Hypothalamus (tissue), 51 donors: ENCODE results near the gene TYSND1.
"Not testable (repeated sequence)": the region's sequence is repeated elsewhere in the genome, so short reads cannot be mapped to it uniquely, and the experiment has no call there.

Experiments used
- DNase-seq, 51 donors: peaks; one replicate each; lab custom pipeline; 2025; lab: John Stamatoyannopoulos, UW

The TYSND1 gene

DNA sequence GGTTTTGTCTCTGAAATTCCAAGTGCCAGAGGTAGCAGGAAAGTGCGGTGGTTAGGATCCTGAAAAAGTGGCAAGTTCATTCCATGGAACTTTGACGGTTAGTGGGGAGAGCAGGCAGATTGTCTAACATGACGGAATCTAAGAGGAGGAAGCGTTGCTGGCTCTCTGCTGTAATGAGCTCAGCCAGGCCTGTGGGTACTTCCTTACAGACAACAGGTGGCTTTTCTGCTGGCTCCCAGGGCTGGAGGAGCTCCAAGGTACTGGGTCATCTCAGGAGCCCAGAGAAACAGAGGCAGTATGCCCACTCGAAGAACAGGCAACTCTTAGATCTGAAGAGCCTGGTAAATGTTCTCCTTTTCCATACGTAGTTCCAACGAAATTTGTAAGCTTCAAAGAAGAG is 10.8 kb downstream of the TYSND1 start:
- DNase-seq, result no peak

DNA sequence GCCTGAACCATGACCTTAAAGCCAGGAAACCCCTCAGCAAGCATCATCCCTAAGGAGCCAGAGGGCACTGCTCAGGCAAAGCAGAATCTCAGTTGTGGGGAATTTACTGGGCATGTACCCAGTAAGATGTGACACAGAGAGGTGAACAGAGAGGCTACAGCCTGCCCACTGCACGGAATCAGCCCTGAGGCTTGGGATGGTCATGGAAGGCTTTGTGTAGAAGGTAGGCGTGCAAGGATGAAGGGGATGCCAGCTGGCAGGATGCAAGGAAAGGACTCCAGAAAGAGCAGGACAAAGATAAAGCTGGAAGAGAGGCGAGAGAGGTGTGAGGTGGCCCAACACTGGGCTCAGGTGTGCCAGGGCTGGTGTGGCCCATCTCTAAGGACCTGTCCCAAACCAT is 11.5 kb downstream of the TYSND1 start:
- DNase-seq, result no peak

DNA sequence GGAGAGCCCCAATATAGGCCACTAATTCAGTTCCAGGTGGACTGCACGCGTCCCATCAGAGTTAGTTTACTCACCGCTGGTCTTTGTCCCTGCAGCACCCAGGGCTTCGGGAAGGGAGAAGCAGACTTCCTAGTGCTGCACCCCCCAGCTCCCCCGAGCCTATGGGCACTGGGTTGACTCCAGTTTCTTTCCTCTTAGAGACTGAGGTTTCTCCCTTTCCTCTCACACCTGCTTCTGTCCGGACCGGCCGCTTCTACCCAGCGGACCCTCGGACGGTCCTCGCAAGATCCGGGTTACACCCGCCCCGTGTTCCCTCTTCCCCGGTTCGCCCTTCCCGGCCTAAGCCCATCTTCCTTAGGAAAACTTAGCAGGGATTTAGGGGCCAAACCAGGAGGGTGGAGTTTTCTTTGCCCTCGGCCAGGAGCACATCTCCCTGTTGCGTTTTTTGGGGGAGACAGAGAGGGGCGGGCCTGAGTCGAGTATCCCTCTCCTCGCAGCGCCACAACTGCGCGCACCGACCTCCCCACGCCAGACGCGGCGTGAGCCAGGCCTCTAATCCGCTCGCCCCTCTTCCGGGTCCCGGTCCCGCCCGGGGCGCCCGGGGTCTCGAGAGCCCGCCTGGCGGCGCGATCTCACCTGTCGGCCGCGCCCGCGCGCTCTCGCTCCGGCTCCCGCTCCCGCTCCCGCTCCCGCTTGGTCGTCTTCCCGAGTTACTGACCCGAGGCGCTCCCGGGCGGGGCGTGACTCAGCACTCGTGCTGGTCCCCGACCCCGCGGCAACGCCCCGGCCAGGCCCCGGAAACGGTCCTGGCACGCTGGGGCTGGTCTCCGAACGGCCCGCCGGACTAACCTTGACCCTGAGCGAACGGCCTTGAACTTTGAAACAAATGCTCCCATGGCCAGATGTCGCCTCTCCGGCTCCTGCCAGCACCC is 14.1 kb downstream of the TYSND1 start, which contains the start of gene AIFM2:
Gene AIFM2 (minus strand): TSS at position 728 of the 932 bp plus-strand sequence. CDS start 8,741 bp downstream, outside the sequence.
- DNase-seq, result peak in 23 of 51 donors; percentile 9 to 52 (median 26)

DNA sequence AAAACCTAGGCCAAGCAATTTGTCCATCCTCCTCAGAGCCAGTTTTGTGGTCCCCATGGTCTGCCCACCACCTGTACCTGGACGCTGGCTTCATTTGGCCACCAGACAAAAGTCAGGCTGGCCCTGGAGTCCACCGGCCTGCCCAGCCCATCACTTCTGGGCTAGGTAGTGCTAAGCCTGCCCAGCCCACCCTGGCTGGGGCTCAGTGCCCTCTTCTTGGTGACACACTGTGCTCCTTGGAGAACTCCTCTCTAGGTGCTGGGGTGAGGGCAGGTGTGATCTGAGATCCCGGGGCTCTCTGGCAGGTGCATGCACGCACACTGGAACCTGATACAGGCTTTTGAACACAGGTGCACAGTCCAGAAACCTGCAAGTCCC is 15.0 kb downstream of the TYSND1 start:
- DNase-seq, result no peak

DNA sequence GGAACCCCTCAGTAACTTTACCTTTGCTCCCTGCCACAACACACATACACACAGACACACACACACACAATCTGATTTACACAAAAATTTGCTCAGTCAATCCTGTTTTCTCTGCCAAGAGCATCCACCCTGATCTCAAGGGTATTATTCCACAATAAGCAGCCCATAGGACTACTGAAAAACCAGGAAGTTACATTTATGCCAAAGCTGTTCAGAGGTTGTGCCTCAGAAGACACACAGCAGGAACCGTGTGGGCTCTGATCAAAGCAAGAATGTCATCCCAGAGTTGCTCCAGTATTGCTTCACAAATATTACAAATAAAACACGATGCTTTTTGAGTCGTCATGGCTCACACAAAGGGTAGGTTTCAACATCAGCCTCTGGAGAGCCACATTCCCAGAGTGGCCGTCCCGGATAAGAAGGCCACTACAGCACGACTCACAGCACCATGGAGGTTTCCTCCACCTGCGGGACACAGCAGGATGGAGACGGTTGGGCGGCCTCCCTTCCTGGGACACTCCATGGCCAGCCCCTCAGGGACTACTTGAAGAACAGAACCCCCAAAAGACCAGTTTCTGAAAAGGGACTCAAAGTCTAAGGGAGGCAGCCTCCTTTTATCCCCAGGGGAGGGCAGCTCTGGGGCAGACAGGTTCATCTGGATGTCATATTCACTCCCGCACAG is 15.5 kb downstream of the TYSND1 start:
- DNase-seq, result no peak

DNA sequence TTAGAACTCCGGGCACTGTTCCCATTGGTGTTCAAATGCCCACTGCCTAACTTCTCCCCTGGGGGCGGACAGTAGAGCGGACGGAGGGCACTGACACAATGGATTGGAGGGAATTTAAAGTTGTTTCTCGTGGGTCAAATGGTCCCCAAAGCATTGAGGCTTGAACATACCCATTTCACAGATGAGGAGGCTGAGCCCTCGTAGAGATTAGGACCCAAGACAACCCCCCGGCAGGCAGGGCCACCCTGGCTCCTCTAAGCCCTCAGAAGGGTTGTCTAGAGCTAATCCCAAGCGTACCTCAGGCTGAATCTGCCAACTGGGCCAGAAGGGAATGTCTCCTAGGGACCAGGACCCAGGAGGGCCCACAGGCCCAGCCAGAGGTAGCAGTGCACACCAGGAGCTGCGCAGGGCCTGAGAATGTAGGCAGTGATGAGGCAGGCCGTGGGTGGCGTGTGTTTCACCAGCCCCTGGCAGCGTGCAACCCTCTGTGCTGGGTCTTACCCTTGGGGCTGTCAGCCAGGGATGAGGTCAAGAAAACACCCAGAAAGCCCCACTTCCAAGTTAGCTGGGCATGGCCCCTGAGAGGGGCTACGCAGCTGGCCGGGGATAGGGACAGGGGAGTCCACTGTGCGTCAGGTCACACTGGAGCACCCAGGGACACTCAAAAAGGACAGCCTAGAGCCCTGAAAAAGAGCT is 19.7 kb downstream of the TYSND1 start:
- no peak for DNase-seq

DNA sequence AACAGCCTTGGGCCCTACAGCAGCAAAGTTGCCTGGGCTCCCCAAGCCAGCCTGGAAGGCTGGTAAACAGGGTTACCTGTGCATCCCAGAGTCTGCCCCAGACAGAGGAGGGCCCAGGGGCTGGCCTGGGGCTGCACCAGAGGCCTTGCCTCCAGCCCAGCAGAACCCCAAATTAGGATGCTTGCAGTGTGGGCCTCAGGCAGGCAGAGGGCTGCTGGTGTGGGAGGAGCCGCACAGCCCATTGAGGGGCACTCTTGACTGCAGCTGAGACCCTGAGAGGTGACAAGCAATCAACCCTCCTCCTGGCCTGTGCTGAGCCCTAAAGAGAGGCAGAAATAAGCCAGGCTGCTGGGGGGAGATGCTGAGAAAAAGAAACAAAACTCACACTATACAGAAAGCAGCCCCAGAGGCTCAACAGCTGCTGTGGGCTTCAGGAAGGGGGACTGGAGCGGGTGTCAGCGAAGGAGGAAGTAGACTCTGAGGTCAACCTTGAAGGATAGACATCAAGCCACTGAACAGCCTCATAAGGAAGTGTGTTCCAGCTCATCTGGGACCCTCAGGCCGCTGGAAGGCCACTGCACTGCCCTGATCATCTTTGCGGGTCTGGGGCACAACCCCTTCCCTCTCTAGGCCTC is 20.5 kb downstream of the TYSND1 start:
- no peak for DNase-seq

DNA sequence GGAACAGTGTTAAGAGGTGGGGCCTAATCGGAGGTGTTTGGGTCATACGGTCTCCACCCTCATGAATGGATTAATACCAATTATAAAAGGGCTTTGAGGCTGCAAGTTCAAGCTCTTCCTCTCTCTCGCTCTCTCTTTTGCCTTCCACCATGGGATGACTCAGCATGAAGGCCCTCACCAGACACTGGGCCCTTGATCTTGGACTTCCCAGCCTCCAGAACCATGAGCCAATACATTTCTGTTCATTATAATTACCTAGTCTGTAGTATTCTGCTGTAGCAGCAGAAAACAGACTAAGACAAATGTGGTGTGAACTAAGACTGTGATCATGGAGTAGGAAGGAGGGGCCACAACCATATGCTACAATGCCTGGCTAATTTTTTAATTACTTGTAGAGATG is 21.6 kb downstream of the TYSND1 start:
- no peak for DNase-seq

DNA sequence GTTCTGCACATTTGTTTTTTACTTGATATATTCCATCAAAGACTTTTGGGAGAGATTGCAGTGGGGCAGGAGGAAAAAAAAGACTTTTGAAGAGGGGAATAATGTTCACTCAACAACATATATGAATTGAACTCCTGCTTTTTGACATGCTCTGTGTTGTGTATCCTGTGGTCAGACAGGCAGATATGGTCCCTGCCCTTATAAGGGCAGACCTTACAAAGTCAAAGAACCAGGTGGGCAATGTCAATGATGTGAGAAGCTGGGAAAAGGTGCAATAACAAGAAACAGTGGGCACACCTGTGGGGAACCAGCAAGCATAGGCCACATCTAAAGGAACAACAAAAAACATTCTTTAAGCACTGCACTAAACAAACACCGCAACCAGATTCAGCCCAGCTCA is 22.1 kb downstream of the TYSND1 start:
- DNase-seq, result no peak

DNA sequence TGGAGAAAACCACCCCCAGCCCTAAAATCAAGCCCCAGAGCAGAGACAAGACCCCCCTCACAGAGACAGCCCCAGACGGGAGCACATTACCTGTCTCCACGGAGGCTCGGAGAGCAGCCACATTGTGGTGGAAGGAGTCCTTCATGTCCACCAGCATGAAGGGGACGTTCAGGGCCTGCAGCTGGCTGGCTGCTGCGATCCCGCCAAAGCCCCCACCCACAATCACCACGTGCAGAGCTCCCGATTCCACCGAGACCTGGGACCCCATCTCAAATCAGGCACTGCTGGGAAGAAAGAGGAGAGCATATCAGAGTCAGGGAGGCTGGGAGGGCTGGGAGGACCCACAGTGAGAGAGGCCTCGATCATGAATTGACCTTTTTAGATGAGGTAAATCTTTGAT is 22.7 kb downstream of the TYSND1 start:
- DNase-seq, result no peak

DNA sequence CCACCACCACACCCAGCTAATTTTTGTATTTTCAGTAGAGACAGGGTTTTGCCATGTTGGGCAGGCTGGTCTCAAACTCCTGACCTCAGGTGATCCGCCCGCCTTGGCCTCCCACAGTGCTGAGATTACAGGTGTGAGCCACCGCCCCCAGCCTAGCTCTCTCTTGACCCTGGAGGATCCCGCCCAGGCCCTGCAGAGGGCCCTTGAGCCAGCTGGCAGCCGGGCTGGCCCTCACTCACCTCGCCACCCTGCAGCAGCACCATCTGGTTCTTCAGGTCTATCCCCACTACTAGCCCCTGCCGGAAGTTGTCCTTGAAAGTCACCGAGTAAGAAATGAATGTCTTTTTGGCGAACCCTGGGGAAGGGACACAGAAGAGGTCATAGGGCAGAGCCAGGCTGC is 23.3 kb downstream of the TYSND1 start:
- not testable (repeated sequence) for DNase-seq

DNA sequence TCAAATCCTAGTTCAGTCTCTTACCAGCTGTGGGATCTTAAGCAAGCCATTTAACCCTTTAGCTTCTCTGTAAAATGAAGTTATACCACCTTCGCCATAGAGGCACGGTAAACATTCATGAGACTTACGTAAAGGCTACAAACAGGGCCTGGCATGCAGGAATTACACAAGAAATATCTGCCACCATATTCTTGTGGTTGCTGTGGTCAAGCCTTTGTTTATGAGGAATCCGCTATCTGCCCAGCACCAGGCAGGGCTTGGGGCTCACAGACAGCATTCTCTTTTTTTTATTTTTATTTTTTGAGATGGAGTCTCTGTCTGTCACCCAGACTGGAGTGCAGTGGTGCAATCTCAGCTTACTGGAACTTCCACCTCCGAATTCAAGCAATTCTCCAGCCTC is 23.8 kb downstream of the TYSND1 start:
- DNase-seq, result no peak

DNA sequence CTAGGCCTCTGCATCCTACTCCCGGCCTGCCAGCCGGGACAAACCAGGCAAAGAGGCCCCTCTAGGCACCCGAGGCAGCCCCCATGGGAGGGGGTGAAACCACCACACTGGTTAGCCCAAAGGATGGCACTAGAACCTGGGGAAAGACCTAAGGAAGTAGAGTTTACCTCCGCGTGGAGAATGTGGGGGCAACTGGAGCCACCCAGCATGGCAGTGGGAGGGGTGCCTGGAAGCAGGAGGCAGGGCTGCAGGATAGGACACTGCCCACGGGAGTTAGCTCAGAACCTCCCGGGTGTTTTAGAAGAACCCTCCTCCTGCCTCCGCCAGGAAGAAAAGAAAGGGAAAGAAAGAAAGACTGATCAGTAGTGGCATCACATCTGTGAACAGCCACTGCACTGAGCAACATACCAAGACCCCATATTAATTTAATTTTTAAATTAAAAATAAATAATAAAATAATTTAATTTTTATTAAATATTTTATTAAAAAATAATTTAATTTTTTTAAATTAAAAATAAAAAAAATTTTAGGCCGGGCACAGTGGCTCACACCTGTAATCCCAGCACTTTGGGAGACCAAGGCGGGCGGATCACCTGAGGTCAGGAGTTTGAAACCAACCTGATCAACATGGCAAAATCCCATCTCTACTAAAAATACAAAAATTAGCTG is 25.1 kb downstream of the TYSND1 start:
- DNase-seq, result no peak

DNA sequence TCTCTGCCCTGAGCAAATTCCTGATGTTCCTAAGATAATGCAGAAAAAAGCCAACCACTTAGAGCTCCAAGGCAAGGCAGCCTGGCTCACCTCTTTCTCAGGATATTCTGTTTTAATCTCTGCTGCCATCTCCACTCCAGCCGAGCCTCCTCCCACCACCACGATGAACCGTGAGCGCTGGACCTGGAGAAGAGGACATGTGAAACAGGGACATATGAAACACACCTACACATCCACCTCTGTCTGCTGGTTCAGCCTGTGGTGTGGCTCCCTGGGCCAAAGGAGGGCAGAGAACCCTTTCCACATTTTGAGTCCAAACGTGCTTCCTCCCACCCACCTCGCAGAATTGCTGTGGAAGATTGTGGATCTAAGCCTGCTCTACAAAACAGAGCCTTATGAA is 26.1 kb downstream of the TYSND1 start:
- no peak for DNase-seq

DNA sequence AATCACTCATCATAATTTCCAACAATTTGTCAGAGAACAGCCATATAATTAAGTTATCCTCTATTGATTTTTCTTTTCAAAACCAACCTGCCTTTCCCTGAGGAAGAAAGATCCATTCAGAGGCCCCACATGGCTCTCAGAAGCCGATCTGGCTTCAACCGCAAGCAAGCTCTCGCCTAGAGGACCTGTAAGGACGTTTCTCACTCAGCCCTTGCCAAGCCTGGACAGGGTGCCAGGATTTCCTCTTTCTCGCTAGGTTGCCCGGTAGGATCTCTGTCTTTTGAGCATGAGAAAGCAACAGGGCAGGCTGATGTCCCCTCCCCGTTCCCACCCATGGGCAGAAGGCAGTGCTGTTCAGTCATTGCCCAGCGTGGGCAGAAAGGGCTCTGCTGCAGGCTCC is 26.9 kb downstream of the TYSND1 start:
- DNase-seq, result no peak

DNA sequence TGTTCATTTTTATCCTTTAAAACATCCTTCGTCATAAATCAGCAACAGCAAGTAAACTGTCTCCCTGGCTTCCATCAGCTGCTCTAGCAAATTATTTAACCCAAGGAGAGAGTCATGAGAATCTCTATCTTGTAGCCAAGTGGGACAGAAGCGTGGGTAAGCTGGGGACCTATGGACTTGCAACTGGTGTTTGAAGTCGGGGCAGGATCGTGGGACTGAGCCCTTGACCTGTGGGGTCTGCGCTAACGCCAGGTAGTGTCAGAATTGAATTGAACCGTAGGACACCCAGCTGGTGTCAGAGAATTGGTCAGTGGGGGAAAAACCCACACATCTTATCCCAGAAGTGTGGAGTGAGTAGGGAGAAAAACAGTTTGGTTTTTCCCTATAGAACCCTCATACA is 27.3 kb downstream of the TYSND1 start:
- no peak for DNase-seq

DNA sequence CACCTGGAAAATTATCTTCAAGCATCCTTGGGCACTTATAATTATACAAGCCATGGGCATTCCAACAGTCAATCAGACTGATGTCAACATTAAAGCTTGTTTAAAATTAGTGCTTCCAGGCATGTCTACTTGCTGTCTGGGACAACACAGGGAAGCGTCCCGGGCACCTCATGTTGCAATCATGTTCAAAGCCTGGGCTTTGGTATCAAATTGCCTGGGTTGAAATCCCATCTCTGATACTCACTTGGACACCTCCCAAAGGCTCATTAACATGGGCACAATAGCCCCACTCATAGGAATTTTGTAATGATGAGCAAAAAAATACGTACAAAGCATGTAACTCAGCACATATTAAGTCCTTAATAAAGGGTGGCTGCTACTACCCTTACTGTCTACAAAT is 28.3 kb downstream of the TYSND1 start:
- no peak for DNase-seq

DNA sequence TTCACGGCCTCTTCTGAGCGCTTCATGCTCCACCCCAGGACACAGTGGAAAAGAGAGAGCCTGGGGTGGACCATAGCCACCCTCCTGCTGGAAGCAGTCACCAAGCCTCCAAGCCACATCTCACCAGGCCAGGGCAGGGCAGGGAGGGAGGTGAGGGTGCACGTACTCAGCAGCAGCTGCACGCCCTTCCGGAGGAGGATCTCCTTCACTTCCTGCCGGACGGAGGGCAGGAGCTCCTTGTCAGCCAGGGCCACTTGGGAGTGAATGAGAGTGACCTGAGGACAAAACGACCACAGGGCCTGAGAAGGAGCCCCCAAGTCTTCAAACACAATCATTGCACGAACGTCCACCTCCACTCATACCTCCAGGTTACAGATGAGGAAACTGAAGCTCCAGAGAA is 28.9 kb downstream of the TYSND1 start:
- DNase-seq, result no peak

DNA sequence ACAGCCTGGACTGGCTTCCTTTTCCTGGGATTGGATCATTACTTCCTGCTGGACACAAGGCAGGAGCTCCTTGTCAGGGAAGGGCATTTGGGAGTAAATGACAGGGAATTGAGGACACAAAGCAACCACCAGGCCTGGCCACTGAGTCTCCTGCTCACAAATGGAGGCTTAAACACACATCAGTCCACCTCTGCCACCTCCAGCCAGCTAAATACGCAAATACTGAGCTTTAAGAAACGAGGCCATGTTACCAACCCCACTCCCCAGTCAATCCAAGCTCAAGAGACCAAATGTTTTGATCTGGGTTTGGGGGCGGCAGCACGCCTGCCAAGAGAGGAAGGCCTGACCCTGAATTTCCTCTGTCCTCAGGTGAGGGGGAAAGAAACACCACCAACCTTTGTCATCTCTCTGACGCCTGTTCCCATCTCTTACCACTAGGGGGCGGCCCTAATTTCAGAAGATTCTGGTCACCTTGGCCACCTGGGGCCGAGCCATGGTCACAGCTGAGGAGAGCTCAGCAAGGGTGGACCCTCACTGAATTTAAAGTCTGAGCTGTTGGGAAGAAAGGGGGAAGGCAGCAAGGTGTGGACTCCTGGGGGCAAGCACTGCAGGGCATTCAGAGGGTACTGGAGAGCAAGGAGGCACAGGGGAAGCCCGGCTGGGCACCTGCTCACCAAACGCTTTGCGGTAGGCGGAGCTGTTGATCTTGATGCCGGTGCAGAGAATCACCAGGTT is 30.4 kb downstream of the TYSND1 start:
- DNase-seq, result peak in 18 of 51 donors; percentile 3 to 35 (median 18)

DNA sequence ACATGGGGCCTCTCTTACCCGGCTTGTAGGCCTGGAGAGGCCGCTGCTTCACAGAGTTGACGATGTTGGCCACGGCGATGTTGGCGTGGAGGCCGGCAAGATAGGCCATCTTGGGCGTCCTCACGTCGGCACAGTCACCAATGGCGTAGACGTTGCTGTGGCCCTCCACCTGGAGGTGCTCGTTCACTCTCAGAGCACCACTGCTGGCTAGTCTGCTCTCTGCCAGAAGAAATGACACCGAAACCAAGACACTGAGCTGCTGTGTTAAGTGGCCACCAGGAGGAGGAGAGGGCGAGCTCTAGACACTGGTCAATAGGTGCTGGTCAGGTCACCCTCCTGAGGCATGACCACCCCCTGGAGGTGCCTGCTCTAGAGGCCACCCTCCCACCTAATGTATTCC is 31.6 kb downstream of the TYSND1 start:
- no peak for DNase-seq
